Stimulated activated CD4-positive, alpha-beta T cell treated with anti-CD3 and anti-CD28 coated beads, Interleukin-4, amount 100 ng/mL, for 24 hours (primary cell): ENCODE results near the gene TBC1D4.
A peak's percentile ranks its signal among the peaks of the same experiment; 100 is the strongest.

Source experiments
- DNase-seq: peaks from one replicate; pipeline ENCODE4 v3.0.0-alpha.2; 2020

Gene TBC1D4

DNA sequence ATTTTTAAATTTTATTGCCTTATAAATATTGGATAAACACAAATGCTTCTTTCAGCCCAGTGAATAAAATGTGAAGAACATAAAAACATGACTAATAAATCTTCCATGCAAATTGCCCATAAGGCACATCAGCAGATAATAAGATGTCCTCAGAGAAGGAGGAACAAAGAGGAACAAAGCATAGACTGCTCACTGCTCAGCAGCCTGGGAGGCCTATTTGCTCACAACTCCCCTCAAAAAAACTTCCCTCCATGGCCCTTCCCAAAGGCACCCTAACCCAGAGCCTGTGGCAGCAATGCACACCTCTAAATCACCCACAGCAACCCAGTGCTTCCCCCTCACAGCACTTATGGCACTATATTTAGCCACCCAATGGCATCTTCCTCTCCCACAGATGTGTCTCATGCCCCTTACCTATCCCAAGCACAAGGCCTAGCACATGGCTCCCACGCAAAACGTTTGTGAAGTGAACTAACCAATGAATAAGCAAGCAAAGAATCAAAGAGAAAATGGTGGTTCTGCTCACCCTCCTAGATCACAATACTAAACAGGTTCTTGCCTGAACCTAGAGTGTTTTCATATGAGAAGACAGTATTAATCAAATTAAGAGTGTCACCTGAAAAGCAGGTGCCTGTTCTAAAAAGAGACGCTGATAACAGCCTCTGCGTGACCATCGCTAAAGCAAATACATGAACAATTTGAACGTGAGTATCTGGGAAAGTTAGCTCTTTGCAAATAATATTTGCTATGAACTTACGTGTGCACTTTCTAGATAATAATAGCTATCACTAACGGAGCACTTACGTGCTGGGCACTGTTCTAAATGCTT, 96.9 kb downstream of the TBC1D4 start:
- no peak for DNase-seq

DNA sequence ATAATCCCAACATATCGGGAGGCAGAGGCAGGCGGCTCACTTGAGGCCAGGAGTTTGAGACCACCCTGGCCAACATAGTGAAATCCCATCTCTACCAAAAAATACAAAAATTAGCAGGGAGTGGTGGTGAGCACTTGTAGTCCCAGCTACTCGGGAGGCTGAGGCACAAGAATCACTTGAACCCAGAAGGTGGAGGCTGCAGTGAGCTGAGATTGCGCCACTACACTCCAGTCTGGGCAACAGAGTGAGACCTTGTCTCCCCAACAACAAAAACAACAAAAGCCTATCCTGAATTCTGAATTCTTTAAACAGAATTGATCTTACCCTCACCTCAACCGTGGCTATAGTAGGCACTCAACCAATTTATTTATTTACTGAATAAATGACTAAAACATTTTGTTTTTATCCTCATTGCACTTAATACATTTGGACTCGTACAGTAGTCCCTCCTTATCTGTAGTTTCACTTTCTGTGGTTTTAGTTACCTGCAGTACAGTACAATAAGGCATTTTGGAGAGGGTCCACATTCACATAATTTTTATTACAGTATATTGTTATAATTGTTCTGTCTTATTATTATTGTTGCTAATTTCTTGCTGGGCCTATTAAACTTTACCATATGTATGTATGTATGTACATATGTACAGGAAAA, 98.8 kb downstream of the TBC1D4 start:
- DNase-seq, result no peak

DNA sequence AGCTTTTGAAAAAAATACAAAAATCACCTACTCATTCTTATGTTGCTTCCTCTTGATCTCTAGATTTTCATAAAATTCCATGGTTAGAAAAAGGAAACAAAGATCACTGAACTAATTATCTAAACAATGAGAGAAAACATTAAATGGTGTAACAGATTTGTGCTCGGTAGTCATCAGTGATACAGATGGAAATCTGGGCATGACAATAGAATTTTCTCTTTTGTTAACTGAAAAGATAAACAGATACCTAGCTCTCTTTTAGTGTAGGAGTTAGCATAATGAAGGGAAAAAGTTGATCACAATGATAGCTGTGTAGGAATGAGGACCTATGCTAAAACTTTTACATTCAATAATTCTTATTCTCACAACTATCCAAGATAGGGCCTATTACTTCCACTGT, 103.7 kb downstream of the TBC1D4 start:
- no peak for DNase-seq

DNA sequence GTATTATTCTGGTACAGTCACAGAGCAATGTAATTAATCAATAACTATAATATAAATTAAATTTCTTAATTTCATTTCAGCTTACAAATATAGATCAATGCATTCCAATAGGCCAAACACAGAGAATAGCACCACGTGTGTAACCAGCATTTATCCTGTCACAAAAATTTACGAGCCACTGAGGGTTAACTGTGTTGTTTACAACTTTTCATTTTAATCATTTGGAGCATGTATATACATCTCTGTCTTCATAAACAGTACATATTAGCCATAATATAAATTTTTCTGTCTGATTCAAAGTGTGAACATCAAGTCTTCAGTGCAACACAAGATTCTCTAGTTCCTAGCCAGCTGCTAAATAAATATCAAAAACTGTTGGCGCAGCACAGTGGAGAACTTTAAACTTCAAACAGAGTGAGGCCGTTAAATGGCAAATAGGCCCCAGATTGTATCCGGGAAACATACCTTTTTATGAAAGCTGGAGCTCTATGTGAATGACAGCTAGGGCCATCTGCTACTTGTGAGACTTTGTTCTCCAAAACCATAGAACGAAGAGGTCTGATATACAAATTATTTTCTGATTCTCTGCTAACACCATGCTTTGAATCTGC, 105.1 kb downstream of the TBC1D4 start:
- no peak for DNase-seq

DNA sequence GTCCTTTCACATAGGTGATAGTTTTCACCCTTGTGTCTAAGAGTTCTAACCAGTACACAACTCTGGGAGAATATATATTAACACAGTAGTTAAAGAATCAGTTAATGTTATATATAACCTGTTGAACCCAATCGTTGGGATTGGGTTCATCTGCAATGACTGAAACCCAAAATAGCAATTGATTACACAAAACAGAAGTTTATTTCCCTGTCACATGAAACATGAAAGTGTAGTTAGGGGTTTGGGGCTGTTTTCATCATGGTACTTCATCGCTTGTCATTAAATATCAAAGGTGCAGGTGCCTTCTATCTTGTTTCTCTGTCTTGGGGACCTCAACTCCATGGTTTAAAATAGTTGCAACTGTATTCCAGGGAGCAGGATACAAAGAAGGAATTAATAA, 106.6 kb downstream of the TBC1D4 start:
- DNase-seq, result no peak

DNA sequence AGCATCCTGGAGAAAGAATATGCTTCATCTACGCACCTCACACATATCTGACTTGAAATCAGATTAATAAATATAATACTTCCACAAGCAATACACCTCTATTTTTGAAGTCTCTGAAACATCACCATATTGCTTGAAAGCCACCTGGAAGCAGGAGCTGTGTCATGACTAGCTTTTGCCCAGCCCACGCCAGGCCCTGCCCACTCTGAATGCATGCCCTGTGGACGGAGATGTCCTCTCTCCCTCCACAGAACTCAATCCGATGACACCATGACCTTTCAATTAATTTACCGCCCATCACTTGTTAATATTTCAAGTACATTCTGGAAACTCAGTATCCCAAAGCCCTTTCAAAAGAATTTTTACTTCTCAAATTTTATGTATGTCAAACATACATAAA, 108.0 kb downstream of the TBC1D4 start:
- DNase-seq, result no peak

DNA sequence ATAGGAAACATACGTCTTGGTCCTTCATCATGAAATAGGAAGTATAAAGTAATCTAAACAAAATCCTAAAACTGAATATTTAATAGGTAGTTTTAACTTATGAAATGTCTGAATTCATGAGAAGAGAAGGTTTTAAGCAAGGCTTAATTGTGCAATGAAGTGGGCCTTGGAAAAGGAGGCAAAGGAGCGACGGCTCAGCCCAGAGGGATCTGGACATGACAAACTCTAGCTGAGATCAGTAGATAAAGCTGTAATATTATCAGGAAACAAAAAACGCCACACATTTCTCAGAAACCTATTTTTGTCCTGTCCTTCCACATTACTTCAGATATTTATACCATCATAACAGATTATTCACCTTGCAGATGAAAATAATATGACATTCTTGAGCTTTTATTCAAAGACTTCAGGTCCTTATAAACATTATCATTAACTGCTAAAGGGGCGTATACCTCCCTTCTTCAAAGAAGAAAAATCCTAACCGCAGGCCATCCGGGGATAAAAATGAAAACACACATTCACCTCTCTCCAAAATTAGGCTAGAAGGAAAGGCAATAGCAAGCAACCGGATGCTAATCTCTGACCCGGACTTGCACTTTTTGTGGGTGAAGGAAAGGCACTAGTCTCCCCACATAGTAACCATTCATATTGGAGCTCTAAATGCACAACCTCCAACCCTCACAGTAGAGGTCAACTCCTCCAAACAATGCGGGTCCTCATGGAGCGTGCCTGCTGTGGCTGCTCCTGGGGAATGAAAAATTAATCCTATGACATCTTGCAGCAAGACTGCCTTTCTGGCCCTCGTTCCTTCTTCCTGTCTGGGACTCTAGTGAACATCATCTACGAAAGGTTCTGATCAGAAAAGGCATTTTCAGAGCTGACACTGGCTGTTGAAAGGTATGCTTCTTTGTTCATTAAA, 108.8 kb downstream of the TBC1D4 start:
- no peak for DNase-seq

DNA sequence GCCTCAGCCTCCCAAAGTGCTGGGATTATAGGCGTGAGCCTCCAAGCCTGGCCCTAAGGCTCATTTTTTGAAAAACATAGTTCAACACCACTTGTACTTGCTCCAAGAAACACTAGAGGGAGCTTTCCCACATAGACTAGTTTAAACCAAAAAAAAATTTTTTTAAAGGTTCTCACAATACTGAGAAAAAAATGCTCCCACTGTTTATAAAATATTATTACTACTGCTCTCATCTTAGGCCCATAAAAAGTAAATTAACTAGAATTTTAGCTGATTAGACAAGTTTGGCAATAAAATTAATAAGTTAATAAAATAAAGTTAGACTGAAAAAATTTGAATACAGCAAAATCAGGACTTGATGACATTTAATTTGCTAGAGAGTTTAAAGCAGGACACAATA, 109.5 kb downstream of the TBC1D4 start:
- no peak for DNase-seq

DNA sequence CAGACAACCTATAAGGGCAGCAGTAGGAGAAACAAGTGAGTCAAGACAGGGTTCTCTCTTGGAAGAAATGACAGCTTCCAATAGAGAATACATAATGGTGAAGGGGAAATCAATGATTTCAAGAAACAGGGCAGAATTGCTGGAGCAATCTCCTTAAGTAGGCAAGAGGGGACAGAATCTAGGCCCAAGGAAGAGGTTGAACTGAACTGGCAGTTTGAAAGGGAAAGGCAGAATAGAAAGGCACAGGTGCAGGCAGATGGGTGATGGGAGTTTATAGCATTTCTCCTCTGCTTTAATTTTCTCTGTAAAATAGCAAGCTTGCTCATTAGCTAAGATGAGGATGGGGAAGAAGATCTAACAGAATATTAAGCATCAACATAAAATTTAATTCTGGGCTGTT, 110.8 kb downstream of the TBC1D4 start:
- DNase-seq, result no peak

DNA sequence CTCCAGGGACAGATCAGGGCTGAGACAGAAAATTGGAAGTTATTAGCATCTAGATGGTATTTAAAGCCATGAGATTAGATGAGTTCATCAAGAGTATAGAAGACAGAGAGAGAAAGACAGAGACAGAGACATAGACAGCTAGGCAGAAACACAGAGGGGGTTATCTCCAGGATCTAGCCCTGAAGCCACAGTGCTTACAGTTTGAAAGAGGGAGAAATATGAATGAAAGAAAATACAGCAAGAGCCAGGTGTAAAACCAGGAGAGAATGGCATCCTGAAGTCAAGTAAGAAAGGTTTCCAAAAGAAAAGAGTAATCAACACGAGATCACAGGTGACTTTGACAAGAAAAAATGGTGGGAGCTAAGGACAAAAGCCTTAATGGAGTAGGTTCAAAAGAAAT, 111.2 kb downstream of the TBC1D4 start:
- no peak for DNase-seq

DNA sequence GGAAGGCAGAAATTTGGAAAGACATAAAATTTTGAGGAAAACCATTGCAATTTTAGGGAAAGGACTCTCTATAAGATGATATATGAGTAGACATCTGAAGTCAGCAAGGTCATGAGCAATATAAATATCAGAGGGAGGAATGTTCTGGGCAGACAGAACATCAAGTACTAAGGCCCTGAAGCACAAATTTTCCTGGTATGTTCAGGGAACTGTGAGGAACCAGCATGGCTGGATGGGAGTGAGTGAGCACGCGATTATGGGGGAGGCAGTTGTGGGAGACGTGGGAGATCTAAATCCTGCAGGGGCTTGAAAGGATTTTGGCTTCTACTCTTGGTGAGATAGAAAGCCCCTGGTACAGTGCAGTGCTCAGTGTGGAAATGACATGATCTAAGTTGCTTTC, 112.0 kb downstream of the TBC1D4 start:
- no peak for DNase-seq

DNA sequence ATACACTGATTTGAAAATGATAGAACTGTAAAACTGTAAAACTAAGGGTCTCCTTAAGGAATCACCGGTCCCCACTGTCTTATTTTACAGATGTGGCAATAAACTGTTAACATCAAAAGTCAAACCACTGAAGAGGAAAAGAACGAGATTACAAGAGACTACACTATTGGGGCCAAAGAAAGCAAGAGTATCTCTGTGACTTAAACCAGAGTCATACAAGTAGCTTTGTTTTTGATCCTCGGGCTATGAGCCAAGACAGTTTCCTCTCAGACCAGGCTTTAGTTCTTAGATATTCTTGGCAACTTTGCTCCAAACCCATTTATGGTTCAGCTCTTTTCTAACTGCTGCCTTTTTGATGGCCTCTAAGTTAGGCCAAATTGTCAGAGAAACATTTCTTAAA, 113.8 kb downstream of the TBC1D4 start:
- DNase-seq, result no peak

DNA sequence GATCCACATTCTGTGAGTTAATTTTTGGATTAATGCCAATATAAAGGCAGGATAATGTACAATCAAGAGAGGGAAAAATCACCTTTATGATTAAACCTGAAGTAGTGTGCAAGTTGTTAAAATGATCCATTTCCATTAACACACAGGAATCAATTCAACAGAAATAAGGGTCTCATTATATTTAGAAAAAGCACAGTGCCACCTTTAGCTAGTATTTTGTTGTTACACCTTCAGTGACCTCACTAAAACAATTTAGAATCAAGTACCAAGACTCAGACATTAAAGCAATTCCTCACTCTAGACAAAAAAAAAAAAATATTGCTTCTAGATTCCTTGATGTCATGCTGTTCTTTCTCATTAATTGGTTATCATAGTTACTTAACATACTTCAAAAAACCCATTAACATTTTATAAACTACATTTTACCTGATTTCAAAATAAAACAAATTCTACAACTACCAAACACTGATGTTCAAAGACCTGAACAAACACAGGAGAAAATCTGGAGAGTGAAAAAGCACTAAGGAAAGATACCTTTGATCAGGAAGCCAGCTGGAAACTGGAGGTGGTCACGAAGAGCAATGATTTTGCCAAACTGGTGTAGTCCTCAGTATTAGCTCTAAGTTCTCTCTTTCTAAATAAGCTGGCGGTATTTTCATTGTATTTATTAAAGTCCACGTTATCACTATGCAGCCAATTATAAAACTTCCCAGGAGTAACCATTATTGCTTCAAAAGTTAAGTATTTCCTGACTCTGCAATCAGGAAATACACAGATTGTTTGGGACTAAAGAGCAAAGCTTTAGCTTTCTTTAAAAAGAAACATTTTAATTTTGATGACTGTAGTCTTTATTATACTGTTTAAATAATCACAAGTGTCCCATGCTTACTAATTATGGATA, 115.3 kb downstream of the TBC1D4 start:
- no peak for DNase-seq

DNA sequence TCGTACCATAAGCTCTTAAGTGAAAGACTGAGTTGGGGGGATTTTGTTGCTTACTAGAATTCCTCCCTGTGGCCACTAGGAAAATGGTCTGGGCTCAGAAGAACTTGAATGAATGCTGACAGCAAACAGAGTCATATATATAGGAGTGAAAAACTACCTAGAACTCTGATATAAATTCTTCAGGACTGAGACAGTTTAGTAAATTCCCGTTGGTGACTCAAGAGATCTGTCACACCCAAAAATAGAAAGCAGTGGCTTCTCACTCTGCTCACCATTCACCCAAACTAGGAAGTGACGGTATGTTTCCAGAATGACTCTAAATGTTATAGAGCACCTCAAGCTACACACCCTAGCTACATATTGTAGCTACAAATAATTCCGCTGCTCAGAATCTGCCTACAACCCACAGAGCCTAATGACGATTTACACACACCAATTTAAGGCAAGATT, 116.2 kb downstream of the TBC1D4 start:
- peak; percentile 41 for DNase-seq

DNA sequence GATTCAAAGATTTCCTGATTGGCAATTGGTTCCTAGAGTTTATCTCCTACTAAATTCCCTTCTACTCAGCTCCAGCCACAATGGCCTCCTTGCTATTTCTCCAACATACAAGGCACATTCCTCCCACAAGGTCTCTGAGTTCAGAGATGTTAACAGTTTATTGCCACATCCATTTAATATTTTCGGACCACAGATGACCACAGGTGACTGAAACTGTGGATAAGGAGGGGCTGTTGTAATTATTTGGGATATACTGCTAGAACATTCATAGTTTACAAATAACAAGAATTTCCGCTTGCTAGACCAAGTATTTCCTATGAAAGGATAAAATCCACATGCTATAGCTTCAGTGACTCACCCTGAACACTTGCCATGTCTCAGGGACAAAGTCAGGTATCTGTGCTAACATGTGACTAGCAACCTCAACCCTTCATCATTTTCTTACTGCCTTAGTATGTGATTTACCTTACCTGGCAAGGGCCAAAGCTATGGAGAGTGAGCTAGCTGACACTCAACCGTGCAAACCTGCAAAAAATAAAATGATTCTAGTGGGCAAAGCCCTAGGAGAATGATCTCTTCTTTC, 117.7 kb downstream of the TBC1D4 start:
- DNase-seq, result no peak

DNA sequence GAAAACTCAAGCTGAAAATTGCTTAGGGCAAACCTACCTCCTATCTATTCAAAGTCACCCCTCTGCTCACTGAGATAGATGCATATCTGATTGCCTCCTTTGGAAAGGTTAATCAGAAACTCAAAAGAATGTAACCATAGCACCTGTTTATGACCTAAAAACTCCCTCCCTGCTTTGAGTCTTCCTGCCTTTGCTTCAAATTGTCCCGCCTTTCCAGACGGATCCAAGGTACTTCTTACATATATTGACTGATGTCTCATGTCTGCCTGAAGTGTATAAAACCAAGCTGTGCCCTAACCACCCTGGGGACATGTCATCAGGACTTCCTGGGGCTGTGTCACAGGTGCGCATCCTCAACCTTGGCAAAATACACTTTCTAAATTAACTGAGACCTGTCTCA, 118.6 kb downstream of the TBC1D4 start:
- no peak for DNase-seq

DNA sequence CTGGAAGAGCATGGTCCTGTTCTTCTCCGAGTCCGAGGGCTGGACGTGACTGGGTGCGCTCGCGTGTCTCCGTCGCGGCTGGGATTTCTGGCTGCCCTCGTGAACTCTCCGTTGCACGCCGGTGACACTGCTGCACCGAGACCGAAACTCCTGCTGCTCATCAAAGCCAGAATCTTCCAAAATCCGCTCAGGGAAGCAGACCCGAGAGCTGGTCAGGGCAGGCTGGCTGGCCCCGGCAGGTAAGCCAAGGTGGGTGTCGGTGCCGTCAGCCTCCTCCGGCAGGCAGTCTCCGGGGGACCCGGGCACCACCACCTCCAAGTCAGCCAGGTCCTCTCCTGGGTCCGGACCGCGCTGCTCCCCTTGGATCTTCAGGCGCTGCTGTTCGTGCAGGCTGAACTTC, 119.9 kb downstream of the TBC1D4 start:
- no peak for DNase-seq

DNA sequence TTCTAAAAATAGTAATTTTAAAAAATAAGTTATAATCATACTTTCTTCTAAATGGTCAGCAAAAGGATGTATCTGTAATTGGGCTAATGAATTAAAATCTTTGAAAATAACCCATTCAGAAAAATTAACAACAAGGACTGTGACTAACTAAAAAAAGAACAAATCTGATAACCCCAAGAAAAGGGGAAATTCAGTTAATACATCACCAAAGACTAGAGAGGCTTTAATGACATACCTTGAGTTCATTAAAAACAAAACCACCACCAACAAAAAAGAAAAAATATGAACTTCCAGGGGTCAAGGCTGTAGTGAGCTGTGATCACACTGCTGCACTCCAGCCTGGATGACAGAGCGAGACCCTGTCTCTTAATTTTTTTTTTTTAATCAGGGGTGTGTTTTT, 121.8 kb downstream of the TBC1D4 start:
- no peak for DNase-seq

DNA sequence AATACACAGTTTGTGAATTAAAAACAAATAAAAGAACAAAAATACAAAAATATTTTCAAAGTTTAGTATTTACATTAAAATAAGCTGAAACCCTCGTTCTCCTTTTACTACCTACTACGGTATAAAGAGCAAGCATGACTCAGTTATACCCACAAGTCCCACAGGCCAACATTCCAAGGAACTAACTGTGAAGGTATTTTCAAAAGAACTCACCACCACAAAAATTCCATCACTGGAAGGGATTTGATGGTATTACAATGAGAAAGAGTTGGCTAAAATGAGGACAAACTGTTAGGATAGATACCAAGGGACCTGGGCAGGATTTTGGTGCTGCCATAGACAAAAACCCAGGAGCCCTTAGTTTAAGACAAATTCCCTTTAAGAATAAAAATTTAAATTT, 122.7 kb downstream of the TBC1D4 start:
- DNase-seq, result no peak

DNA sequence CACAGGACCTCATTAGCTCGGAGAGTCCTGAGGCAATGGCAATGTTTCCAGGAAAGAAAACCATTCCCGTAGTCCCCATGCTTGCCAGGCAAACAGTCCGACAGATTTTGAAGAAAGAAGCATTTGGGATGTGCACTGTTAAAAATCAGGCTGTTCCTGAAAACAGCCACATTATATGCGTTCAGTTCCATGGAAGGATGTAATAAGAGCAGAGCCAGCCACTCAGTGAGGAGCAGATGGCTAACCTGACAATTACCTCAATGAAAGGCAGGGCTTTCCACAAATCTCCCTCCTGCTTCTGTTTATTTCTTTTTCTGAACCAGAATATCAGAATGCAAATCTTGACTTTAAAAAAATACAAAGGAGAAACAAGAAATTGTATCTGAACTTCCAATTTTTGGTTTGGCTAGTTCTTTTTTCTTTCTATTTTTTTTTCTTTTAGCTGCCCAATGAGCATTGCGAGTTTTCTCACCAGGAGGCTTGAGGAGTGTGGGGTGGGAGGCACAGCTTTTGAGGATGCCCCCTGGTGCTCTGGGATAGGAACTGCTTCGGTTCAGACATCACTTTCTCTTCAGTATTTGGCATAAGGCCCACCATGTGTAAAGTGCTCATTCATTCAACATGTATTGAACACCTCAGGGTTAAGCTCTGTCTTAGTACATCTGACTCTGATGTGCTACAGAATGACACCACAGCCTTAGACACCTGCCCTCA, 124.2 kb downstream of the TBC1D4 start:
- peak; percentile 66 for DNase-seq

DNA sequence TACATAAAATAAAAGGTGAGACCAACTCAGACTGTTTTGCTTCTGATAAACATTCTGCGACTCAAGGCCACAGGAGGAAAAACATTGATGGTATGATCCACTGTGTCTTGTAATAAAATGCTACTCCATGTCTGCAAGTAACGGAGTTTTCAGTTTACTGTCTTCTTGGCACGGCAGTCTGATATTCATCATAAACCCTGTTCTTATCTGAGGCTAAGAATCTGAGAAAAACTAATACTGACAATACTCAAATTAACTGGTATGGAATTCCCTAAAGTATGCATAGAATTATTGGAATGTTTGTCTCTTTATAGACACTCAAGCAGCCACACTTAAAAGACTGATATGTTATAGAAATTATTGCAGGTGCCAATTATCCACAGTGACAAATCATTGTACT, 125.5 kb downstream of the TBC1D4 start:
- no peak for DNase-seq
